Natural killer cell (primary cell): Measurements from ENCODE around the gene FBXO4. TPM values are rescaled to one million over a fixed set of nuclear protein-coding genes. Genes with fewer than 3 reads are reported as not detected.

ENCODE experiments used
- ATAC-seq, 3 donors: fragments of 150-1000 bp in 2 of 3; fragments of 200-7000 bp in 1 of 3; cut with Tn5 transposase; 1 replicate in 1 of 3; 2 replicates in 2 of 3; pipeline ENCODE4 v1.10.0; 2021; ENCODE audit warnings: mild to moderate bottlenecking in 2 of 3, moderate library complexity in 2 of 3
- DNase-seq, 2 donors: peaks; one replicate each; pipeline versions ENCODE4 v3.0.0 to v3.0.0-alpha.2; 2013 to 2021; ENCODE audit warnings: mixed read lengths in 1 of 2
- H3K27ac ChIP-seq: one replicate; pipeline ENCODE4 v1.5.1; 2013; ENCODE audit warnings: mild to moderate bottlenecking, low read length
- H3K27me3 ChIP-seq: one replicate; pipeline ENCODE4 v1.6.1; 2013; ENCODE audit warnings: low read length; ENCODE audit not compliant: control insufficient read depth, insufficient read depth
- H3K36me3 ChIP-seq: one replicate; pipeline ENCODE4 v1.6.1; 2013; ENCODE audit warnings: low read length; ENCODE audit not compliant: control insufficient read depth, insufficient read depth
- H3K4me1 ChIP-seq: one replicate; pipeline ENCODE4 v1.6.1; 2013; ENCODE audit warnings: low read length; ENCODE audit not compliant: control insufficient read depth, insufficient read depth
- H3K4me3 ChIP-seq: one replicate; pipeline ENCODE4 v1.5.1; 2013; ENCODE audit warnings: low read length
- H3K9me3 ChIP-seq: one replicate; pipeline ENCODE4 v1.6.1; 2013; ENCODE audit warnings: low read length; ENCODE audit not compliant: control insufficient read depth, insufficient read depth
- H3K27ac Mint-ChIP-seq, 2 donors: one replicate each; pipeline ENCODE4 v1.8.0; 2022; ENCODE audit warnings: mild to moderate bottlenecking in 2 of 2, mixed read lengths in 2 of 2, moderate library complexity in 1 of 2
- H3K27me3 Mint-ChIP-seq, 2 donors: one replicate each; pipeline ENCODE4 v1.8.0; 2022; ENCODE audit warnings: low read depth in 2 of 2, mixed read lengths in 2 of 2
- H3K36me3 Mint-ChIP-seq: one replicate; pipeline ENCODE4 v1.8.0; 2022; ENCODE audit warnings: mixed read lengths
- H3K4me1 Mint-ChIP-seq, 2 donors: one replicate each; pipeline ENCODE4 v1.8.0; 2022; ENCODE audit warnings: mixed read lengths in 2 of 2
- H3K4me3 Mint-ChIP-seq: one replicate; pipeline ENCODE4 v1.8.0; 2022; ENCODE audit warnings: mild to moderate bottlenecking, moderate library complexity, mixed read lengths
- H3K9me3 Mint-ChIP-seq, 2 donors: one replicate each; pipeline ENCODE4 v1.8.0; 2022; ENCODE audit warnings: mixed read lengths in 2 of 2
- CTCF ChIP-seq: fragments of 200-600 bp; IDR thresholded peaks from one replicate; pipeline ENCODE4 v1.8.0; 2022; ENCODE audit warnings: antibody characterized with exemption
- WGBS: methylation state at CpG from one replicate; pipeline ENCODE4 v1.1.7; 2013; ENCODE audit warnings: missing lambda C conversion rate; ENCODE audit not compliant: insufficient coverage; 5-methylcytosine and 5-hydroxymethylcytosine counted together
- intact Hi-C: fragments of 100-400 bp; cut with micrococcal nuclease; formaldehyde crosslinking; loops from one replicate; pipeline ENCODE4 v1.14.2; 2022
- total RNA-seq, 4 donors: library from RNA; stranded (reverse); fragments of 120-200 nt in 1 of 4; gene quantifications; one replicate each; pipeline versions ENCODE4 v1.2.3 to v1.2.4, GENCODE V29; 2013 to 2022

Gene FBXO4
- total RNA-seq, 3 donors from 2014 or later (not counting 1 experiment from before 2014, with no cell fraction given), result 13.2 to 14.9 (median 13.4) TPM

DNA sequence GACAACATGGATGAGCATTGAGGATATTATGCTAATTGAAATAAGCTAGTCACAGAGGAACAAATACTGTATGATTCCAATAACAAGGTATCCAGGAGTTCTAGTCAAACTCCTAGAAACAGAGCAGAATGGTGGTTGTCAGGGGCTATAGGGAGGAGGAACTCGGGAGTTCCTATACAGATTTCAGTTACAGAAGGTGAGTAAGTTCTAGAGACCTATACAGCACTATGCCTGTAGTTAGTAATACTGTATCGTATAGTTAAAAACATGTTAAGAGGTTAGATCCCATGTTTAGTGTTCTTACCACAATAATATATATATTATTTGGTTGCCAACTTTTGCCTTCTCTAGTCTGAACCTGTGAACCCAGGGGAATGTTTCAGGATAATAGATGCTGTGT, 46.9 kb upstream of the FBXO4 start:
- H3K27ac ChIP-seq, result no peak overlapping the region
- TF ChIP-seq CTCF, result no peak
- intact Hi-C loops, result no loop called here
- Mint-ChIP-seq H3K4me1 (no peaks in the 10 kb centered on the region), H3K9me3 (no peaks in the 10 kb centered on the region), H3K27me3 (peaks cover 30 to 40% of the 10 kb centered on the region in 2 donors), H3K27ac (no peak overlapping the region), H3K36me3 (no peaks in the 10 kb centered on the region), H3K4me3 (no peak overlapping the region)
- no peaks in the 10 kb centered on the region for H3K36me3 ChIP-seq
- ATAC-seq, result no peak
- WGBS, result 36% methylated on average over 1 of the region's 2 CpGs
- no peak for DNase-seq
- H3K4me3 ChIP-seq, result no peak overlapping the region
- peaks cover 2% of the 10 kb centered on the region for H3K27me3 ChIP-seq
- H3K9me3 ChIP-seq, result no peaks in the 10 kb centered on the region
- H3K4me1 ChIP-seq, result no peaks in the 10 kb centered on the region

DNA sequence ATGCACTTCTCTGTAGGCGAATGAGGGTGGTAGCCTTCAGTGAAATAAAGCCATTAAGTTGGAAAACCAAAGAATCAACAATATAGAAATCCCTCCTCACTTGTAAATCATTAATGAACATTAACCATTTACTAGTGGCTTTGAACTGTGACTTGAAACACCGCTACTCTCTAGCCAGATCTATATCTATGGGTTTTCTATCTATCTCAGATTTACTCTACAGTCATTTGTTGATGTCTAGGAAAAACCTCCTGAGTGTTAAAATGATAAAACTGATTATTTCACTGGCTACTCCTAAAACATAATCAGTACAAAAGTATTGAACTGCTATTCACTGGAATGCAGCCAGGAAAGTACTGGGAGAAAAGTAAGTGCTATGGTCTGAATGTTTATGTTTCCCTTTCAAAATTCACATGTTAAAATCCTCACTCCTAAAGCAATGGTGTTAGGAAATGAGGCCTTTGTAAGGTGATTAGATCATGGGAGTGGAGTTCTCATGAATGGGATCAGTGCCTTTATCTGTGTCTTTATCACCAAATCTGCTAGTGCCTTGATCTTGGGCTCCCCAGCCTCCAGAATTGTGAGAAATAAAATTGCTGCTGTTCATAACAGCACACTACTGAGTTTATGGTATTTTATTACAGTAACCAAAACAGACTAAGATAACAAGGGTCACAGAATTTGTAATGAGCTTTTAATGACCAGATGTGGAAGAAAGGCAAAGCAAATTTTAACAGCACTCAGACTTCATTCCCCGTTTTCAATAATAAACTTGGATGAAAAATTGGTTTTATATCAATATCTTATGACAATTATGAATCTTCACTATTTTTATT, 46.2 kb upstream of the FBXO4 start:
- Histone ChIP-seq H3K36me3 (no peaks in the 10 kb centered on the region), H3K4me1 (no peaks in the 10 kb centered on the region), H3K9me3 (no peaks in the 10 kb centered on the region), H3K27me3 (peaks cover 2% of the 10 kb centered on the region), H3K4me3 (no peak overlapping the region), H3K27ac (no peak overlapping the region)
- Mint-ChIP-seq H3K27ac (no peak overlapping the region), H3K27me3 (peaks cover 34 to 40% of the 10 kb centered on the region in 2 donors), H3K4me1 (no peaks in the 10 kb centered on the region), H3K9me3 (no peaks in the 10 kb centered on the region), H3K4me3 (no peak overlapping the region), H3K36me3 (no peaks in the 10 kb centered on the region)
- ATAC-seq (no peak), DNase-seq (no peak)
- intact Hi-C loops, result no loop called here
- no peak for TF ChIP-seq CTCF
- WGBS, result 90% methylated on average over 2 of the region's 3 CpGs

DNA sequence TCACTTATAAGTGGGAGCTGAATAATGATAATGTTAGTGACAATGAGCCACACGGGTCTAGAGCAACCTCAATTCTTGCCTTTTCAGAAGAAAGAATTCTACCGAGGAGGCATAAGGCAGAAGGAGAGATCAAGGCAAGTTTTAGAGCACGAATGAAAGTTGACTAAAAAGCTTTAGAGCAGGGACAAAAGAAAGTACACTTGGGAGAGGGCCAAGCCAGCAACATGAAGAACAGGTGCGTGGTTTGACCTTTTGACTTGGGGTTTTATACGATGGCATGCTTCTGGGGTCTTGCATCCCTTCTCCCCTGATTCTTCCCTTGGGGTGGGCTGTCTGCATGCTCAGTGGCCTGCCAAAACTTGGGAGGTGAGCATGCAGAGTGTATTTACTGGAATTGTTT, 42.3 kb upstream of the FBXO4 start:
- H3K27ac Mint-ChIP-seq, result no peak overlapping the region
- no peaks in the 10 kb centered on the region for H3K4me1 Mint-ChIP-seq
- Histone ChIP-seq H3K4me1 (no peaks in the 10 kb centered on the region), H3K36me3 (no peaks in the 10 kb centered on the region), H3K9me3 (no peaks in the 10 kb centered on the region), H3K27me3 (peaks cover 2% of the 10 kb centered on the region), H3K27ac (no peak overlapping the region), H3K4me3 (no peak overlapping the region)
- H3K27me3 Mint-ChIP-seq, result peaks cover 25 to 29% of the 10 kb centered on the region in 2 donors
- no peaks in the 10 kb centered on the region for H3K36me3 Mint-ChIP-seq
- H3K4me3 Mint-ChIP-seq, result no peak overlapping the region
- DNase-seq, result no peak
- no peak for TF ChIP-seq CTCF
- H3K9me3 Mint-ChIP-seq, result no peaks in the 10 kb centered on the region
- no peak for ATAC-seq
- WGBS, result 80% methylated on average over 5 of the region's 5 CpGs
- intact Hi-C loops, result no loop called here

DNA sequence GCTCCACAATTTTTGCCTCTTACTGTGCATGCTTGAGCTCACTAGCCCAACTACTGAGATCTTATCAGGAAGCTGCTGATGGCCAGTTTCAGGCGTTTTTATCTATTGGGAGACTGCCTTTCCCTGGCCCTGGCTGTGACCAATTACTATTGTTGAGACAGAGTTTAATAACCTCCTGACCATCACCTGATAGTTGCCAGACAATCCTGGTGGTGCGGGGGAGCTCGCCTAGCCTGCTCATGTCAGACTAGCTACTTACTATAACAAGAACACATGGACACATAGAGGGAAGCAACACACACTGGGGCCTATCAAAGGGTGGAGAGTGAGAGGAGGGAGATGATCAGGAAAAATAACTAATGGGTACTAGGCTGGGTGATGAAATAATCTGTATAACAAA, 41.8 kb upstream of the FBXO4 start:
- no peak for TF ChIP-seq CTCF
- DNase-seq (no peak), ATAC-seq (no peak)
- no peaks in the 10 kb centered on the region for H3K4me1 Mint-ChIP-seq
- WGBS, result 67% methylated on average over 1 of the region's 3 CpGs
- no peaks in the 10 kb centered on the region for H3K9me3 ChIP-seq
- H3K27ac Mint-ChIP-seq, result no peak overlapping the region
- no peak overlapping the region for H3K4me3 ChIP-seq
- no peaks in the 10 kb centered on the region for H3K9me3 Mint-ChIP-seq
- H3K4me3 Mint-ChIP-seq, result no peak overlapping the region
- no peaks in the 10 kb centered on the region for H3K4me1 ChIP-seq
- H3K27me3 ChIP-seq, result peaks cover 2% of the 10 kb centered on the region
- peaks cover 27 to 29% of the 10 kb centered on the region in 2 donors for H3K27me3 Mint-ChIP-seq
- H3K27ac ChIP-seq, result no peak overlapping the region
- intact Hi-C loops, result no loop called here
- no peaks in the 10 kb centered on the region for H3K36me3 ChIP-seq
- no peaks in the 10 kb centered on the region for H3K36me3 Mint-ChIP-seq
